Measurements from ENCODE around the gene NECTIN4.

NECTIN4 gene

GRCh38 chr1:161021970-161022353, 67.4 kb downstream of the NECTIN4 start:
- no peak for DNase-seq (ENCODE audit: low spot score)

GRCh38 chr1:161021165-161021969, 68.0 kb downstream of the NECTIN4 start:
- DNase-seq (ENCODE audit: low spot score): peak; percentile 75
